COLO668 (cell line): ENCODE data around the gene CDH23.

Source experiments
- DNase-seq: peaks from one replicate; lab custom pipeline; 2025; ENCODE audit not compliant: unreplicated experiment; lab: John Stamatoyannopoulos, UW

Gene CDH23

GRCh38 chr10:71671994-71672946 is 275.6 kb downstream of the CDH23 start:
- DNase-seq: no peak

DNA sequence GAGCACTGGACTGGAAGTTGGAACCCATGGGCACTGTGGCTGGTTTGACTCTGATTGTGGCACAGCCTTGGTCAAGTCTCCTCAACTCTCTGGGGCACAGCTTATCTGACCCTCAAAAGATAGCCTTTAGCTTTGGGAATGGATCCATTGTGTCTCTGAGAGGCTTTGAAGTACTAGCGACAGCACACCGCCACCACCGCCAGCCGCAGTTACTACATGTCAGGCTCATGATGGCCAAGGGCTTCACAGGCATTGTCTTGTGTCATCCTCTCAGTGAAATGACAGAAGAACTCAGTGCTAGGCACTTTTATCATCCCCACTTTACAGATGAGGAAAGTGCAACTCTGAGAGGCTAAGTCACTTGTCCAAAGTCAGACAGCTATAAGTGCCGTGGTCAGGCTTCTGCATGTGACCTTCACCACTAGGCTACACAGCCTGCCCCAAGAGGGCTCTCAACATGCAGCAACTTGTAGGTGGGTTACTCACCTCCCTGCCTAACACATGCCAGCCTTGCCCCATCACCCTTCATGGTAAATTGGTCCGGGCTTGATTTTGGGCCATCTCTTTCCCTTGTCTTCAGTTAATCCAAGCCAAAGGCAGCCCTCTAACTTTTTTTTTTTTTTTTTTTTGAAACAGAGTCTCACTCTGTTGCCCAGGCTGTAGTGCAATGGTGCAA is 278.7 kb downstream of the CDH23 start:
- DNase-seq: no peak

- DNase-seq: no peak
Observed at GRCh38 chr10:71677261-71677660, 280.5 kb downstream of the CDH23 start.

DNA sequence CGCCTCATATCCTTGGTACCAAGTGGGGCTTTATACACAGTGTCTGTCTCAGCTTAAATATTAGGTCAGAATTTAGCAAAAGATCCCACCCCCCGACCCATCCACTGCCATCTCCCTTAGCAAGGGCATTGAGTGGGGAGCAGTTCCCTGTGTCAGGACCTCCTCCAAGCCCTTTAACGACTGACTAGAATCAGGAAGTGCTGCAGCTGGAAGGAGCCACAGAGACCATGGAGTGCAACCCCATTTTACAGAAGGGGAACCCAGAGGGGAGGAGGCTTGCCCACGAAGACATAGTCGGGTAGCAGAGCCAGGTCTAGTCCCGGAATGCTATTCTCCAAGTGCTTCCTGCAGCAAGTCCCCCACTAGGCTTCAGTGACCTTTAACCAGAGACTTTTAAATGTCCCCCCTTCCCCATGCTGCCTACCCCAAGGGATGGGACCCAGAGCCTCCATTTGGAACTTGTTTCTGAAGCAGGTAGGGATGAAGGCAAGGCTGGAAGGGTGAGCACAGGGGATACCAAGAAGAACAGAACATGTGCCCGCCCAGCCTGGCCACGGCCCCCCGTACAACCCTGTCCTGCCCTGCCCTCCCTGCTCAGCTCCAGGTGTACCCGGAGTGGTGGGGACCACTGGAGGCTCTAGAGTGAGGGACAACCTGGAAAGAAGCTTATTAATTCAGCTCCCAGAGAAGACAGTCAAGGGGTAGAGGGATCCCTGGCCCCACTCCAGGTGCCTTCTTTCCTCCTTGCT is 281.5 kb downstream of the CDH23 start:
- no peak for DNase-seq

GRCh38 chr10:71679425-71679824 is 282.7 kb downstream of the CDH23 start:
- no peak for DNase-seq

DNA sequence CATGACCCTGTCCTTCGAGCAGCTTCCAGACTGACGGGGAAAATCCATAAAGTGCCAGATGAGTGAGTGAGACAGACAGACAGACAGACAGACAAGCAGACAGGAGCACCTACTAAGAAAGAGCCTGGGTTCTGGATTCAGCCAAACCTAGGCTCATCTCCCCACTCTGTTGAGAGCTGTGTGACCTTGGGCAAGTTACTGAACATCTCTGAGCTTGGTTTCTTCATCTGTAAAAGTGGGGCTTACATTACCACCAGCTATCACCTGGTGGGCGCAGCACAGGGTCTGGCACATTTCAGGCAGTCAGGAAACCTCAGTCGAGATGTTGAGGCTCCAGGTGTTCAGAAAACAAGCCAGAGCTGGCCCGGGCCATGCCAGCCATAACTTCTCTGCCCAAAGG is 285.3 kb downstream of the CDH23 start:
- no peak for DNase-seq

DNA sequence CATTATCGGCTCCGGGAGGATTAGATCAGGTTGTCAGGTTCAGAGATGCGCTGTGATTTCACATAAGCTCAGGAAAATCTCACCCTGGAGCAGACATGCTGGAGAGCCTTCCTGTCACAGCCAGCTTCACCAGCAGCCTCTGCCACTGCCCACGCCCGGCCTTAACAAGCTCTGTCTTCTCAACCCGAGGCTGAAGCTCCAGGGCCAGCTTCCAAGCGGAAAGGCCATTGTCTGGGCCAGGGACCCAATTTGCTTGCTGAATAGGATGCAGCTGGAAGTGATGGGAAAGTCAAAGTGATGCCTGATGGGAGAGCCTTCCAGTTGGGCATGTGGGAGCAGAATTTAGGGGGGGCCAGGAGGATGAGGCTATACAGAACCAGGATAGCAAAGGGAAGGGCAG is 286.6 kb downstream of the CDH23 start:
- DNase-seq: no peak

GRCh38 chr10:71684356-71685173 is 287.8 kb downstream of the CDH23 start:
- no peak for DNase-seq

GRCh38 chr10:71685554-71686232 is 289.0 kb downstream of the CDH23 start:
- no peak for DNase-seq

GRCh38 chr10:71687077-71687476 is 290.4 kb downstream of the CDH23 start:
- DNase-seq: no peak

GRCh38 chr10:71687480-71687879 is 290.8 kb downstream of the CDH23 start:
- no peak for DNase-seq

GRCh38 chr10:71688256-71688655 is 291.5 kb downstream of the CDH23 start:
- no peak for DNase-seq

GRCh38 chr10:71690094-71690720 is 293.5 kb downstream of the CDH23 start:
- no peak for DNase-seq

DNA sequence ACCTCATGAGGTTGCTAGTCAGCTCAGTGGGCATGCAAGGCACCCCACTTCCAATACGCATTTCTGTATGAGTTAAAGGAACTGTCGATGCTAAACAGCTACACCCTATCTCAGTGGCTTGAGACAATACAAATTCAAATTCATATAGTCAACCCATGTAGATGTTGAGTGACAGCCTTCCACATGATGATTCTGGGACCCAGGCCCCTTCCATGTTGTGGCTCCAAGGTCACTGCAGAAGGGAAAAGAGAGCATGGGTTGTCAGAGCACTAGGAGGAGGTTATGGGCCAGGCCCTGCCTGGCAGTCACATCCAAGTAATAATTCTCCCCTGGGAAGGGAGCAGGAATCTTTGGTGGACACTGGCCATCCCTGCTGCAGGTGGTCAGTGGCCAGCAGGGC is 294.7 kb downstream of the CDH23 start:
- no peak for DNase-seq

DNA sequence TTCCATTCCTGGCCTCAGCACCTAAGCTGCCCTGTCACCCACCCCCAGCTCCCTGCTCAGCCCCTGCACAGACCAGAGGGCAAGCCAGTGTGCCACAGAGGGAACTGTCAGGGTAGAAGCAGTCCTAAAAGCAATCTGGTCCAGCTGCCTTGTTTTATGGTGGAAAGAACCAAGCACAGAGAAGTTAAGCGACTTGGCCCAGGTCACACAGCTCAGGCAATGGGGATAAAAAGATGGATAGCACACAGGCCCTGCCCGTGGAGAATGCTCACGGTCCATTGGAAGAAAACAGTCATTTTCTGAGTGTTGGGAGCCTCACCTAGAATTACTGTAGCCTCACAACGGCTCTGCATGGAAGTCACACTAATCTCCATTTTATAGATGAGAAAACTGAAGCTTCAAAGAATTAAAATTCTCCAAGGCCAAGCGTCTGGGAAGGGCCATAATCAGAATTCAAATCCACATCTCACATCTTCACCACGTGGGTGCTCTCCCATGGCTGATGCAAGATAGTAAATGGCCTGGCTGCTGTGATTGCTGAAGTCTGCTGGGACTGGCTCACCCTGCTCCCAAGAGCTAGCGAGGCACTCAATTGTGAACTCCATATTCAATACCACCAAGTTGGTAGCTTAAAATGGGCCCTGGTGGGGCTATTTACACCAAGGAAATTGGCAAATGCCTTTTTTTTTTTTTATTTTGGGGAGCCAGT is 296.0 kb downstream of the CDH23 start:
- no peak for DNase-seq

DNA sequence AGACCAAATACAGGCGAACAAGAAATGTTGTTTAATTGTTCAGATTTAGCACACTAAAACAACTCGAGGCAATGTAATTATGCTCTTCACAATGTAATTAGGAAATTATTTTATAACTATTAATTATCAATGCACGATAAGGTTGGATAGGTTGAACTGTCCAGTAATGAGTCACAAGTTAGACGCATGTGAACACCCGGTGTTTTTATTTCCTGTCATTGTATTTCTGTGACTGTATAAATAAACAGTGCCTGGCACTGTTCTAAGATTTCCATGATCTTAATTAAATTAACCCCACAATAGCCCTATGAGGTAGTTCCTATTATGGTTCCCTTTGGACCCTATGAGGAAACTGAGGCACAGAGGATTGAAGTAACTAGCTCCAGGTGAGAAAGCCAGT is 296.7 kb downstream of the CDH23 start:
- no peak for DNase-seq

DNA sequence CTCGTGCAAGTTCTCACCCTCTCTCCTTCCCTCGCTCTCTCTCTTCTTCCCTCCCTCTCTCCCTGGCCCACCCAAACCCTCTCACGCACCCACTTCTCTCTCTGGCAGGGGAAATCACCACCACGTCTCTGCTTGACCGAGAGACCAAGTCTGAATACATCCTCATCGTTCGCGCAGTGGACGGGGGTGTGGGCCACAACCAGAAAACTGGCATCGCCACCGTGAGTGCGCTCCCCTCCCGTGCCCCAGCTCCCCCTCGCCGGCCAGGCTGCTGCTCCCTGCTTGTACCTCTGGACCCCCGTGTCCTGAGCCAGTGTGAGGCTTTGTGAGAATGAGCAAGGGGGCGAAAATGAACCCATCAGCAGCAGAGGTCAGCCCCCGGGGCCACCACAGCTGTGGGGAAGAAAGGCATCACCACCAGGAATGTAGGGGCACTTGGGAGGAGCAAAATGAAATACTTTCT is 297.4 kb downstream of the CDH23 start:
- DNase-seq: no peak

GRCh38 chr10:71694567-71694968 is 297.8 kb downstream of the CDH23 start:
- no peak for DNase-seq
